Loucy (cell line): ENCODE data around the gene RPS27A.

ENCODE experiments used
- EZH2phosphoT487 ChIP-seq: fragments of 200-600 bp; IDR thresholded peaks from 2 replicates; pipeline ENCODE4 v1.6.1; 2018; ENCODE audit warnings: antibody characterized with exemption, mild to moderate bottlenecking, moderate library complexity, borderline replicate concordance
- TF ChIP-seq, protein P1 (sequence below): fragments of 200-600 bp; sonication (generic); conservative IDR thresholded peaks from 2 replicates; pipeline ENCODE4 v1.5.1; 2014; ENCODE audit warnings: mild to moderate bottlenecking, antibody characterized with exemption, low read length

DNA sequence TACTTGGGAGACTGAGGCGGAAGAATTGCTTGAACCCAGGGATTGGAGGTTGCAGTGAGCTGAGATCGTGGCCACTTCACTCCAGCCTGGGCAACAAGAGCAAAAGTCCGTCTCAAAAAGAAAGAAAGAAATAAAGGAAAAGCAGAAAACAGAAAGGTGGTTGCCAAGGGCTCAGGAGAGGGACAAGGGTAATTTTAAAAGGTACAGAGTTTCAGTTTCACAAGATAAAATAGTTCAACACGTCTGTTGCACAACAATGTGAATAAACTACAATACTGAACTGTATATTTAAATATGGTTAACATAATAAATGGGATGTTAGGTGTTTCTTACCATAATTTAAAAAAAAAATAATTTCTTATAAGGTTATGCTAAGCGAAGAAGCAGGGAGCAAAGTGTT lies 12.9 kb downstream of the RPS27A start:
- TF ChIP-seq, protein P1, sequence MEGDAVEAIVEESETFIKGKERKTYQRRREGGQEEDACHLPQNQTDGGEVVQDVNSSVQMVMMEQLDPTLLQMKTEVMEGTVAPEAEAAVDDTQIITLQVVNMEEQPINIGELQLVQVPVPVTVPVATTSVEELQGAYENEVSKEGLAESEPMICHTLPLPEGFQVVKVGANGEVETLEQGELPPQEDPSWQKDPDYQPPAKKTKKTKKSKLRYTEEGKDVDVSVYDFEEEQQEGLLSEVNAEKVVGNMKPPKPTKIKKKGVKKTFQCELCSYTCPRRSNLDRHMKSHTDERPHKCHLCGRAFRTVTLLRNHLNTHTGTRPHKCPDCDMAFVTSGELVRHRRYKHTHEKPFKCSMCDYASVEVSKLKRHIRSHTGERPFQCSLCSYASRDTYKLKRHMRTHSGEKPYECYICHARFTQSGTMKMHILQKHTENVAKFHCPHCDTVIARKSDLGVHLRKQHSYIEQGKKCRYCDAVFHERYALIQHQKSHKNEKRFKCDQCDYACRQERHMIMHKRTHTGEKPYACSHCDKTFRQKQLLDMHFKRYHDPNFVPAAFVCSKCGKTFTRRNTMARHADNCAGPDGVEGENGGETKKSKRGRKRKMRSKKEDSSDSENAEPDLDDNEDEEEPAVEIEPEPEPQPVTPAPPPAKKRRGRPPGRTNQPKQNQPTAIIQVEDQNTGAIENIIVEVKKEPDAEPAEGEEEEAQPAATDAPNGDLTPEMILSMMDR, result no peak
- TF ChIP-seq EZH2phosphoT487, result no peak
